H1 (cell line): ENCODE results near the gene PLK4. TPM values are rescaled to one million over a fixed set of nuclear protein-coding genes. Genes with fewer than 3 reads are reported as not detected.

Experiments
- CTCF ChIA-PET: fragments of 300-600 bp; sonication (Branson Sonifier 250); formaldehyde crosslinking; loops from one replicate; lab custom pipeline; 2021; ENCODE audit not compliant: partially characterized antibody; lab: Charles Lee
- POLR2A ChIA-PET: fragments of 300-600 bp; sonication (Branson Sonifier 250); formaldehyde crosslinking; loops from one replicate; lab custom pipeline; 2021; ENCODE audit warnings: inconsistent platforms; ENCODE audit not compliant: partially characterized antibody; lab: Charles Lee
- DNase-seq, 2 experiments: peaks; one replicate each; pipeline versions ENCODE4 v3.0.0 to v3.0.0-alpha.2; 2010 to 2022; ENCODE audit warnings: low spot score in 2 of 2, low read depth in 1 of 2, mixed read lengths in 1 of 2
- FAIRE-seq: peaks from 2 replicates; lab custom pipeline; 2011; peaks lifted over from hg19 to GRCh38; lab: Jason Lieb, UNC
- H2AFZ ChIP-seq: 2 replicates; pipeline ENCODE4 v1.8.1; 2012; ENCODE audit warnings: low read length, inconsistent platforms
- H2AK5ac ChIP-seq: 2 replicates; pipeline ENCODE4 v1.6.1; 2013; ENCODE audit warnings: low read depth, low read length
- H2BK120ac ChIP-seq: replicated peaks from 2 replicates; pipeline ENCODE3; 2013; ENCODE audit warnings: low read depth, low read length, inconsistent platforms
- H2BK12ac ChIP-seq: 2 replicates; pipeline ENCODE4 v1.6.1; 2013; ENCODE audit warnings: low read depth, low read length
- H2BK15ac ChIP-seq: 2 replicates; pipeline ENCODE4 v1.6.1; 2013; ENCODE audit warnings: low read length
- H2BK20ac ChIP-seq: 2 replicates; pipeline ENCODE4 v1.6.1; 2013; ENCODE audit warnings: low read length
- H2BK5ac ChIP-seq: 2 replicates; pipeline ENCODE4 v1.6.1; 2013; ENCODE audit warnings: low read depth, low read length
- H3K14ac ChIP-seq: 2 replicates; pipeline ENCODE4 v1.6.1; 2013; ENCODE audit warnings: inconsistent platforms; ENCODE audit not compliant: insufficient read length
- H3K18ac ChIP-seq: 2 replicates; pipeline ENCODE4 v1.6.1; 2013; ENCODE audit warnings: low read length; ENCODE audit errors: extremely low read depth
- H3K23ac ChIP-seq: 2 replicates; pipeline ENCODE4 v1.6.1; 2013; ENCODE audit warnings: inconsistent platforms; ENCODE audit not compliant: insufficient read length
- H3K23me2 ChIP-seq: 2 replicates; pipeline ENCODE4 v1.6.1; 2013; ENCODE audit warnings: low read depth, low read length
- H3K27ac ChIP-seq: 2 replicates; pipeline ENCODE4 v1.6.1; 2011; ENCODE audit warnings: low read depth, low read length, inconsistent platforms
- H3K27me3 ChIP-seq, 4 experiments: replicated peaks in 1 of 4; 1 replicate in 1 of 4; 2 replicates in 3 of 4; pipeline versions ENCODE4 v1.6.1 to v1.8.1; 2011 to 2013; ENCODE audit warnings: low read length in 3 of 4, mild to moderate bottlenecking in 3 of 4, inconsistent platforms in 2 of 4, mixed read lengths in 2 of 4, moderate library complexity in 1 of 4; ENCODE audit not compliant: control insufficient read depth in 3 of 4, insufficient read depth in 3 of 4; ENCODE audit errors: extremely low read depth in 1 of 4
- H3K36me3 ChIP-seq, 4 experiments: 2 replicates each; pipeline versions ENCODE4 v1.6.1 to v1.8.1; 2011 to 2013; ENCODE audit warnings: mild to moderate bottlenecking in 4 of 4, low read length in 3 of 4, moderate library complexity in 2 of 4, control low read depth in 1 of 4, inconsistent platforms in 1 of 4; ENCODE audit not compliant: insufficient read depth in 4 of 4, control insufficient read depth in 2 of 4
- H3K4ac ChIP-seq: replicated peaks from 2 replicates; pipeline ENCODE3; 2013; ENCODE audit warnings: low read length, low read depth, mixed read lengths, inconsistent platforms; ENCODE audit not compliant: insufficient read length
- H3K4me1 ChIP-seq, 4 experiments: replicated peaks in 1 of 4; 1 replicate in 1 of 4; 2 replicates in 3 of 4; pipeline versions ENCODE4 v1.6.1 to v1.8.1; 2011 to 2013; ENCODE audit warnings: low read length in 3 of 4, inconsistent platforms in 2 of 4, mixed read lengths in 1 of 4; ENCODE audit not compliant: insufficient read depth in 4 of 4, control insufficient read depth in 3 of 4
- H3K4me2 ChIP-seq, 2 experiments: 2 replicates each; pipeline versions ENCODE4 v1.6.1 to v1.8.1; 2011 to 2013; ENCODE audit warnings: low read depth in 2 of 2, low read length in 2 of 2, control low read depth in 1 of 2, inconsistent platforms in 1 of 2, mild to moderate bottlenecking in 1 of 2; ENCODE audit not compliant: insufficient read depth in 1 of 2
- H3K4me3 ChIP-seq, 4 experiments: fragments of 200-600, 300-600 bp in 1 of 4; sonication (generic), shearing (Covaris generic), sonication (Bioruptor Twin) in 1 of 4; 2 replicates each; pipeline versions ENCODE4 v1.5.1 to v1.8.1; 2011 to 2016; ENCODE audit warnings: low read length in 4 of 4, low read depth in 3 of 4, control low read depth in 2 of 4, inconsistent platforms in 2 of 4, mild to moderate bottlenecking in 2 of 4, mixed read lengths in 1 of 4, moderate library complexity in 1 of 4; ENCODE audit not compliant: insufficient read depth in 2 of 4; ENCODE audit errors: extremely low read depth in 1 of 4
- H3K56ac ChIP-seq: replicated peaks from 2 replicates; pipeline ENCODE3; 2013; ENCODE audit warnings: low read depth, mild to moderate bottlenecking, mixed read lengths, low read length, inconsistent platforms; ENCODE audit not compliant: insufficient read length
- H3K79me1 ChIP-seq: 2 replicates; pipeline ENCODE4 v1.6.1; 2013; ENCODE audit warnings: low read depth, low read length, control low read depth
- H3K79me2 ChIP-seq, 2 experiments: 2 replicates each; pipeline versions ENCODE4 v1.6.1 to v1.8.1; 2012 to 2013; ENCODE audit warnings: low read length in 2 of 2, mild to moderate bottlenecking in 2 of 2, inconsistent platforms in 1 of 2; ENCODE audit not compliant: insufficient read depth in 2 of 2, control insufficient read depth in 1 of 2
- H3K9ac ChIP-seq, 4 experiments: replicated peaks in 1 of 4; 1 replicate in 1 of 4; 2 replicates in 3 of 4; pipeline versions ENCODE4 v1.6.1 to v1.8.1; 2011 to 2013; ENCODE audit warnings: low read depth in 3 of 4, low read length in 3 of 4, control low read depth in 2 of 4, mild to moderate bottlenecking in 2 of 4, moderate library complexity in 2 of 4, inconsistent platforms in 1 of 4; ENCODE audit errors: extremely low read depth in 1 of 4
- H3K9me3 ChIP-seq, 2 experiments: 2 replicates each; pipeline versions ENCODE4 v1.6.1 to v1.8.1; 2012 to 2013; ENCODE audit warnings: mild to moderate bottlenecking in 2 of 2, moderate library complexity in 2 of 2, control low read depth in 1 of 2, inconsistent platforms in 1 of 2, low read depth in 1 of 2, low read length in 1 of 2, mixed read lengths in 1 of 2; ENCODE audit not compliant: insufficient read depth in 2 of 2
- H4K20me1 ChIP-seq, 2 experiments: replicated peaks in 1 of 2; 2 replicates each; pipeline versions ENCODE3 to v1.8.1; 2011 to 2013; ENCODE audit warnings: inconsistent platforms in 2 of 2, low read length in 2 of 2, mild to moderate bottlenecking in 1 of 2; ENCODE audit not compliant: insufficient read depth in 2 of 2, control insufficient read depth in 1 of 2
- H4K5ac ChIP-seq: 2 replicates; pipeline ENCODE4 v1.6.1; 2013; ENCODE audit warnings: low read length, low read depth, mixed read lengths, inconsistent platforms; ENCODE audit not compliant: insufficient read length
- H4K8ac ChIP-seq: 2 replicates; pipeline ENCODE4 v1.8.0; 2013; ENCODE audit warnings: mild to moderate bottlenecking, moderate library complexity, low read length, inconsistent platforms; ENCODE audit not compliant: insufficient read depth; ENCODE audit errors: extremely low read depth
- H4K91ac ChIP-seq: replicated peaks from 2 replicates; pipeline ENCODE3; 2013; ENCODE audit warnings: low read length, mixed read lengths, inconsistent platforms; ENCODE audit not compliant: insufficient read length
- CHD2 ChIP-seq: IDR thresholded peaks from 2 replicates; pipeline ENCODE4 v1.6.1; 2012; ENCODE audit warnings: low read length, improper control_type of control experiment
- RAD21 ChIP-seq, 2 experiments: IDR thresholded peaks in 1 of 2; conservative IDR thresholded peaks in 1 of 2; 2 replicates each; pipeline ENCODE4 v1.6.1; 2011; ENCODE audit warnings: low read depth in 2 of 2, low read length in 2 of 2, improper control_type of control experiment in 1 of 2, inconsistent platforms in 1 of 2, mild to moderate bottlenecking in 1 of 2, moderate library complexity in 1 of 2
- RFX5 ChIP-seq: IDR thresholded peaks from 2 replicates; pipeline ENCODE4 v1.6.1; 2011; ENCODE audit warnings: low read depth, low read length, improper control_type of control experiment, borderline replicate concordance
- WGBS, 2 experiments: shearing (Covaris generic) in 1 of 2; methylation state at CpG; one replicate each; pipeline versions ENCODE4 v1.1.6 to v1.1.7; 2013 to 2015; ENCODE audit warnings: low lambda C conversion rate in 2 of 2, mixed read lengths in 2 of 2, inconsistent platforms in 1 of 2, low coverage in 1 of 2, missing lambda C conversion rate in 1 of 2; ENCODE audit not compliant: insufficient replicate concordance in 2 of 2, insufficient coverage in 1 of 2, insufficient read length in 1 of 2; ENCODE audit errors: extremely low coverage in 1 of 2, missing lambda C conversion rate in 1 of 2; 5-methylcytosine and 5-hydroxymethylcytosine counted together
- polyA plus RNA-seq, 7 experiments: library from polyadenylated mRNA; depleted of rRNA in 3 of 7; stranded (reverse) in 5 of 7; unstranded in 2 of 7; fragments of >200 nt in 5 of 7; fragments of 200-250 nt in 2 of 7; gene quantifications; 1 replicate in 5 of 7; 2 replicates in 1 of 7; 4 replicates in 1 of 7; pipeline versions ENCODE4 v1.2.1 to v1.2.3, GENCODE V29; 2011 to 2013; ENCODE audit warnings: missing spikeins in 2 of 7, mixed read lengths in 2 of 7
- small RNA-seq: library from polyadenylated mRNA; stranded (forward); fragments of <200 nt; extraction: miRNeasy Mini kit (QIAGEN cat#:217004); gene quantifications from one replicate; pipeline ENCODE3, GENCODE V24; 2013; ENCODE audit not compliant: insufficient read depth
- total RNA-seq: library from RNA; stranded (reverse); fragmentation: NEBNext Ultra II Directional; extraction: Animal tissue kit (Norgen Biotek cat#: 25700); gene quantifications from 2 replicates; pipeline ENCODE4 v1.2.1, GENCODE V29; 2021

The PLK4 gene
- total and polyA plus RNA-seq, 2 of the 8 experiments (the other 6 are each of a cell fraction or from before 2014, with no cell fraction given) = 23.3 to 35.2 TPM

- Histone ChIP-seq H2AK5ac (no peak overlapping the region), H3K4me2 (no peak overlapping the region), H3K9me3 (no peaks in the 10 kb centered on the region), H3K14ac (no peak overlapping the region), H2AFZ (no peak overlapping the region), H3K4me1 (no peaks in the 10 kb centered on the region), H2BK5ac (no peak overlapping the region), H3K79me1 (no peaks in the 10 kb centered on the region), H2BK120ac (no peak overlapping the region), H3K9ac (no peak overlapping the region), H2BK15ac (no peak overlapping the region), H3K18ac (no peak overlapping the region), H3K56ac (no peak overlapping the region), H4K5ac (no peak overlapping the region), H3K27ac (no peak overlapping the region), H2BK20ac (no peak overlapping the region), H3K27me3 (no peaks in the 10 kb centered on the region), H4K8ac (no peak overlapping the region), H3K36me3 (peaks cover 0 to 4% (median 1%) of the 10 kb centered on the region in 4 experiments; a peak in 1 of 8 replicates), H4K20me1 (no peaks in the 10 kb centered on the region), H3K23me2 (no peaks in the 10 kb centered on the region), H3K23ac (no peak overlapping the region), H2BK12ac (no peak overlapping the region), H3K4ac (no peak overlapping the region), H4K91ac (no peak overlapping the region), H3K79me2 (no peaks in the 10 kb centered on the region), H3K4me3 (no peak overlapping the region)
- DNase-seq = no peak
- no peak for FAIRE-seq
- POLR2A ChIA-PET = interaction anchor here (1.0 kb wide), 1 partner anchor 10 kb away, joined by 4 read pairs; no protein-coding TSS in a partner anchor
- TF ChIP-seq CHD2 (no peak), RFX5 (no peak), RAD21 (IDR thresholded peaks at IDR 0.05 in 1 of 2, conservative IDR thresholded peaks at IDR 0.05 in 1 of 2; ENCODE audit: low read depth in 2 of 2, low read length in 2 of 2) (no peak)
- WGBS, 2 experiments = 81% methylated on average over 1 of the region's 1 CpG; no CpG with 5 or more reads in 1 of the 2 experiments
- CTCF ChIA-PET = interaction anchor here (0.7 kb wide), 1 partner anchor 1554 kb away, joined by 3 read pairs; no protein-coding TSS in a partner anchor
Observed at GRCh38 chr4:127936974-127937373, 56.3 kb downstream of the PLK4 start.

Small RNA genes within 50 kb of the gene (small RNA-seq; reads per million reads assigned to genes)
- gene RNU6-583P = not detected

Other genes with a start within 250 kb of the PLK4 start
- gene INTU, start 247.9 kb upstream of the PLK4 start, total RNA-seq = 12.8 and 15.1 TPM in 2 replicates
- gene INTU, start 247.9 kb upstream of the PLK4 start, polyA plus RNA-seq (2011; rRNA removed) = 4.1 and 6.0 TPM in 2 replicates
- gene SLC25A31, start 150.5 kb upstream of the PLK4 start, total RNA-seq = not detected in 2 replicates
- gene SLC25A31, start 150.5 kb upstream of the PLK4 start, polyA plus RNA-seq (2011; rRNA removed) = not detected in 2 replicates
- gene HSPA4L, start 98.6 kb upstream of the PLK4 start, total RNA-seq = 4.6 and 4.7 TPM in 2 replicates
- 0.65 and 1.0 TPM in 2 replicates for gene HSPA4L, start 98.6 kb upstream of the PLK4 start, polyA plus RNA-seq (2011; rRNA removed)
- gene MFSD8, start 84.3 kb downstream of the PLK4 start, total RNA-seq = 15.8 and 24.3 TPM in 2 replicates
- gene MFSD8, start 84.3 kb downstream of the PLK4 start, polyA plus RNA-seq (2011; rRNA removed) = 7.1 and 9.2 TPM in 2 replicates
- gene ABHD18, start 84.5 kb downstream of the PLK4 start, total RNA-seq = 15.9 and 17.0 TPM in 2 replicates
- gene ABHD18, start 84.5 kb downstream of the PLK4 start, polyA plus RNA-seq (2011; rRNA removed) = 2.7 and 2.9 TPM in 2 replicates
- 44.8 and 47.0 TPM in 2 replicates for gene LARP1B, start 180.4 kb downstream of the PLK4 start, total RNA-seq
- gene LARP1B, start 180.4 kb downstream of the PLK4 start, polyA plus RNA-seq (2011; rRNA removed) = 5.4 and 10.6 TPM in 2 replicates